A673 (cell line): ENCODE measurements around the gene NBAS. TPM values are rescaled to one million over a fixed set of nuclear protein-coding genes. Genes with fewer than 3 reads are reported as not detected.
"Not testable (repeated sequence)": the region's sequence is repeated elsewhere in the genome, so short reads cannot be mapped to it uniquely, and the experiment has no call there.

Experiments used
- BruUV-seq: library from RNA; stranded (reverse); fragments of 400-500 nt; replicated peaks from 2 replicates; lab custom pipeline; 2021; lab: Mats Ljungman, UMichigan
- CTCF ChIA-PET: fragments of 300-600 bp; sonication (Branson Sonifier 250); formaldehyde crosslinking; loops from one replicate; lab custom pipeline; 2022; ENCODE audit warnings: antibody characterized with exemption; lab: Charles Lee
- POLR2A ChIA-PET: fragments of 300-600 bp; sonication (Branson Sonifier 250); formaldehyde crosslinking; loops from one replicate; lab custom pipeline; 2022; ENCODE audit warnings: antibody characterized with exemption; ENCODE audit not compliant: low non-redundant PET; lab: Charles Lee
- DNase-seq: peaks from one replicate; pipeline ENCODE4 v3.0.0-alpha.2; 2015; ENCODE audit warnings: low spot score
- H3K27ac ChIP-seq: fragments of 200-600 bp; sonication (generic); 2 replicates; pipeline ENCODE4 v1.5.1; 2016; ENCODE audit warnings: mixed run types, low read depth, mild to moderate bottlenecking, mixed read lengths, antibody characterized with exemption, low read length; ENCODE audit not compliant: poor library complexity, severe bottlenecking
- H3K27me3 ChIP-seq: fragments of 200-600 bp; sonication (generic); replicated peaks from 2 replicates; pipeline ENCODE4 v1.6.1; 2017; ENCODE audit warnings: mixed run types, low read depth, mild to moderate bottlenecking, mixed read lengths, antibody characterized with exemption, low read length; ENCODE audit not compliant: insufficient read depth, poor library complexity
- H3K36me3 ChIP-seq: fragments of 200-600 bp; sonication (generic); 2 replicates; pipeline ENCODE4 v1.6.1; 2016; ENCODE audit warnings: mixed run types, mild to moderate bottlenecking, mixed read lengths, antibody characterized with exemption, low read length; ENCODE audit not compliant: insufficient read depth, poor library complexity, severe bottlenecking
- H3K4me1 ChIP-seq: fragments of 200-600 bp; sonication (generic); 2 replicates; pipeline ENCODE4 v1.6.1; 2017; ENCODE audit warnings: mixed run types, mild to moderate bottlenecking, mixed read lengths, antibody characterized with exemption, low read length; ENCODE audit not compliant: insufficient read depth, poor library complexity, severe bottlenecking
- H3K4me3 ChIP-seq: fragments of 200-600 bp; sonication (generic); 2 replicates; pipeline ENCODE4 v1.5.1; 2016; ENCODE audit warnings: low read depth, mixed run types, mild to moderate bottlenecking, mixed read lengths, low read length; ENCODE audit not compliant: poor library complexity, severe bottlenecking
- H3K9me3 ChIP-seq: fragments of 200-600 bp; sonication (generic); 2 replicates; pipeline ENCODE4 v1.6.1; 2016; ENCODE audit warnings: mixed run types, low read depth, mild to moderate bottlenecking, mixed read lengths, antibody characterized with exemption, low read length; ENCODE audit not compliant: poor library complexity, severe bottlenecking
- EZH2 ChIP-seq: fragments of 200-600 bp; sonication (generic); IDR thresholded peaks from 2 replicates; pipeline ENCODE4 v1.6.1; 2017; ENCODE audit warnings: borderline replicate concordance, low read depth, mild to moderate bottlenecking, mixed read lengths, antibody characterized with exemption, low read length; ENCODE audit not compliant: poor library complexity, severe bottlenecking
- intact Hi-C: fragments of 100-400 bp; cut with micrococcal nuclease; formaldehyde crosslinking; loops from one replicate; pipeline ENCODE4 v1.10.0; 2022; ENCODE audit not compliant: unreplicated experiment
- total RNA-seq: library from RNA; stranded (reverse); gene quantifications from 2 replicates; pipeline ENCODE4 v1.2.3, GENCODE V29; 2021
- TF ChIP-seq, protein P1 (sequence below): fragments of 300-800, 200-600 bp; sonication (generic); conservative IDR thresholded peaks from 2 replicates; pipeline ENCODE4 v1.5.1; 2017; ENCODE audit warnings: low read depth, mild to moderate bottlenecking, antibody characterized with exemption, low read length, moderate library complexity, mixed read lengths

Gene NBAS
- total RNA-seq, 1 experiment from 2014 or later, result 38.7 TPM

DNA sequence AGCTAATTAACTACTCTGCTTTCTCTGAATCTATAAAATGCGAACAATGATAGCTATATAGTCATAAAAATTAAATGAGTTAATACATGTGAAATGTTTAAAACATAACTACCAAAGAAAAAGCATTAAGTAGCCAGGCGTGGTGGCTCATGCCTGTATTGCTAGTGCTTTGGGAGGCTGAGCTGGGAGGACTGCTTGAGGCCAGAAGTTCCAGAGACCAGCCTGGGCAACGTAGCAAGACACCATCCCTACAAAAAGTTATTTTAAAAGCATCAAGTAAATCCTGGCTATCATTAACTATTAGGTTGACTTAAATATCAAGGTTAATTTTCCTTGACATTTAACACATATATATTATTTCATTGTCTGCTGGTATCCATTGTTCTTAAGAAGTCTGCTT lies 152.4 kb downstream of the NBAS start:
- CTCF ChIA-PET, result no interaction called here
- H3K4me3 ChIP-seq, result no peak overlapping the region
- no peaks in the 10 kb centered on the region for H3K36me3 ChIP-seq
- intact Hi-C loops, result no loop called here
- no peak for DNase-seq
- H3K27me3 ChIP-seq, result no peaks in the 10 kb centered on the region
- no peak overlapping the region for H3K27ac ChIP-seq
- TF ChIP-seq, protein P1, sequence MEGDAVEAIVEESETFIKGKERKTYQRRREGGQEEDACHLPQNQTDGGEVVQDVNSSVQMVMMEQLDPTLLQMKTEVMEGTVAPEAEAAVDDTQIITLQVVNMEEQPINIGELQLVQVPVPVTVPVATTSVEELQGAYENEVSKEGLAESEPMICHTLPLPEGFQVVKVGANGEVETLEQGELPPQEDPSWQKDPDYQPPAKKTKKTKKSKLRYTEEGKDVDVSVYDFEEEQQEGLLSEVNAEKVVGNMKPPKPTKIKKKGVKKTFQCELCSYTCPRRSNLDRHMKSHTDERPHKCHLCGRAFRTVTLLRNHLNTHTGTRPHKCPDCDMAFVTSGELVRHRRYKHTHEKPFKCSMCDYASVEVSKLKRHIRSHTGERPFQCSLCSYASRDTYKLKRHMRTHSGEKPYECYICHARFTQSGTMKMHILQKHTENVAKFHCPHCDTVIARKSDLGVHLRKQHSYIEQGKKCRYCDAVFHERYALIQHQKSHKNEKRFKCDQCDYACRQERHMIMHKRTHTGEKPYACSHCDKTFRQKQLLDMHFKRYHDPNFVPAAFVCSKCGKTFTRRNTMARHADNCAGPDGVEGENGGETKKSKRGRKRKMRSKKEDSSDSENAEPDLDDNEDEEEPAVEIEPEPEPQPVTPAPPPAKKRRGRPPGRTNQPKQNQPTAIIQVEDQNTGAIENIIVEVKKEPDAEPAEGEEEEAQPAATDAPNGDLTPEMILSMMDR, result no peak
- no peak for TF ChIP-seq EZH2
- no TSS peak for BruUV-seq
- POLR2A ChIA-PET, result no interaction called here
- no peaks in the 10 kb centered on the region for H3K4me1 ChIP-seq
- H3K9me3 ChIP-seq, result no peaks in the 10 kb centered on the region

DNA sequence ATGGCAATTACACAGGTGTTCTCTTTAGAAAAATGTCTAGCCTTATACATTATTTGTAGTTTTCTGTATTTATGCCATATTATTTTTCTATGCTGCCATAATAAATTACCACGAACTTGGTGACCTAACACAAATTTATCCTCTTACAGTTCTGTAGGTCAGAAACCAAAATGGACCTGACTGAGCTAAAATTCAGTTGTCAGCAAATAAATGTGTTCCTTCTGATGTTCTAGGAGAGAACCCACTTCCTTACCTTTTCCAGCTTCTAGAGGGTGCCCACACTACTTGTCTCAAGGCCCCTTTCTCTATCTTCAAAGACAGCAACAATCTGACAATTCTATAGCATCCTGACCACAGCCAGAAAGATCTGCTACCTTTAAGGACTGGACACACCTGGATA lies 153.5 kb downstream of the NBAS start:
- H3K9me3 ChIP-seq, result no peaks in the 10 kb centered on the region
- no peak for TF ChIP-seq EZH2
- TF ChIP-seq, protein P1, result no peak
- H3K4me3 ChIP-seq, result no peak overlapping the region
- intact Hi-C loops, result no loop called here
- no peak overlapping the region for H3K27ac ChIP-seq
- no peaks in the 10 kb centered on the region for H3K4me1 ChIP-seq
- ChIA-PET POLR2A (no interaction called here), CTCF (no interaction called here)
- no peak for DNase-seq
- no peaks in the 10 kb centered on the region for H3K36me3 ChIP-seq
- no peaks in the 10 kb centered on the region for H3K27me3 ChIP-seq
- no TSS peak for BruUV-seq

DNA sequence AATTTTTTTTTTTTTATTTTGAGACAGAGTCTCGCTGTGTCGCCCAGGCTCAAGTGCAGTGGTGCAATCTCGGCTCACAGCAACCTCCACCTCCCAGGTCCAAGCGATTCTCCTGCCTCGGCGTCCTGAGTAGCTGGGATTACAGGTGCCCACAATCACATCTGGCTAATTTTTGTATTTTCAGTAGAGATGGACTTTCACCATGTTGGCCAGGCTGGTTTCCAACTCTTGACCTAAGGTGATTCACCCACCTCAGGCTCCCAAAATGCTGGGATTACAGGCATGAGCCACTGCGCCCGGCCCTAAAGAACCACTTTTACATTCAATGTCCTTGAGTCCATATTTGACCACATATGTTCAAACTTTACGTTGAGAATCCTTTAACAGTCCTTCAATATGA lies 156.6 kb downstream of the NBAS start:
- H3K4me3 ChIP-seq, H3K27ac ChIP-seq, intact Hi-C loops, H3K27me3 ChIP-seq, CTCF ChIA-PET, H3K9me3 ChIP-seq, DNase-seq, H3K4me1 ChIP-seq, POLR2A ChIA-PET, BruUV-seq, H3K36me3 ChIP-seq: not testable (repeated sequence)

DNA sequence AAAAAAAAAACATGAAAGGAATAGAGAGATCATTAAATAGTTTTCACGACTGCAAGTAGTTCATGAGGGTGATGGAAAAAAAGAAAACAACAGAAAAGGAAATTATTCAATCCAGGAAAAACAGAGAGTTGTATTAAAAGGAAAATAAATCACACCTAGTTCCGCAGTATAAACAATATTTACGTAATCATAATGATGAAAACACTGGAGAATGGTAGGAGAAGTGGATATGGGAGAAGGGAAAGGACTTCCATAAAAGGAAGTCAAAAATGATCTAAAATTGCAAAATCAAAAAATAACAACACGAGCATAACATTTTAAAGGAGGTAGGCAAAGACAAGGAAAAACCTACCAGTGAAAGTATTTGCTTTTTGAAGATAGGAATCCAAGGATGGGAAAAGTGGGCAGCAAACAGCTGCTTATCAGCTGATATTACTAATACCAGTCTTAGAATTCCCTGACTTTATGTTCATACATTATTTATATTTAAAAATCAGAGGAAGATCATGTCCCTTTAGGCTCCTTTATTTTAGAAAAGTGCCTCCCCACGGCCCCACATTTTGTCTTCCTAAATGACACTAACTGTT lies 160.8 kb downstream of the NBAS start:
- CTCF ChIA-PET, result no interaction called here

More for the DNA sequence above, 160.8 kb downstream of the NBAS start:
- DNase-seq, result no peak
- H3K36me3 ChIP-seq, result no peaks in the 10 kb centered on the region
- H3K4me3 ChIP-seq, result no peak overlapping the region
- H3K27me3 ChIP-seq, result no peaks in the 10 kb centered on the region
- H3K9me3 ChIP-seq, result no peaks in the 10 kb centered on the region
- no peak overlapping the region for H3K27ac ChIP-seq
- H3K4me1 ChIP-seq, result no peaks in the 10 kb centered on the region
- BruUV-seq, result no TSS peak
- POLR2A ChIA-PET, result no interaction called here
- intact Hi-C loops, result no loop called here
- TF ChIP-seq, protein P1, result no peak
- TF ChIP-seq EZH2, result no peak
